AG10803 (cell line): ENCODE results near the gene PCDH9.

Experiments
- DNase-seq: peaks from one replicate; pipeline ENCODE4 v3.0.0; 2010; ENCODE audit warnings: low read depth
- H3K4me3 ChIP-seq: 2 replicates; pipeline ENCODE4 v1.5.1; 2011; ENCODE audit warnings: mild to moderate bottlenecking, low read length, control low read depth
- CTCF ChIP-seq: conservative IDR thresholded peaks from 2 replicates; pipeline ENCODE4 v1.5.1; 2011; ENCODE audit warnings: mild to moderate bottlenecking, low read length, control low read depth, inconsistent platforms

PCDH9 gene

GRCh38 chr13:67161176-67161575, 69.0 kb downstream of the PCDH9 start:
- DNase-seq, result no peak
- no peak for TF ChIP-seq CTCF
- H3K4me3 ChIP-seq, result no peak overlapping the region

DNA sequence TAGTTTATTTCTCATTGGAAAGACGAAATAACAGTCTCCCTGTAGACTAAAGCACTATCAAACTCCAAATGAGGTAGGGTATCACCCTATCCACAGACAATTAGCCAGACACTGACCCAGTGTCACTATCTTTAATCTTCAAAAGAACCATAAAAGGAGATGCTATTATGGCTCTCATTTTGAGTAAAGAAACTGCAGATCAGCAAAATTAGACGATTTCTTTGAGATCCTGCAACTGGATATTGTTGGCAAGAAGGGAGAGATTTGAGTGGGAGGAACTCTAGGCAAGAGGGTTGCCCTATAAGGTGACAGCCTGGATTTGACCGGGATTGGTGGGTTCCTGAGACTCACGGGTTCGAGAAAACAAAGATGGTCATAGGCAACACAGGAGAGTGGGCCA, 71.2 kb downstream of the PCDH9 start:
- no peak for TF ChIP-seq CTCF
- DNase-seq, result no peak
- H3K4me3 ChIP-seq, result no peak overlapping the region

- no peak overlapping the region for H3K4me3 ChIP-seq
- TF ChIP-seq CTCF, result no peak
- DNase-seq, result no peak
These were observed 73.4 kb downstream of the PCDH9 start for GRCh38 chr13:67156723-67157060.

DNA sequence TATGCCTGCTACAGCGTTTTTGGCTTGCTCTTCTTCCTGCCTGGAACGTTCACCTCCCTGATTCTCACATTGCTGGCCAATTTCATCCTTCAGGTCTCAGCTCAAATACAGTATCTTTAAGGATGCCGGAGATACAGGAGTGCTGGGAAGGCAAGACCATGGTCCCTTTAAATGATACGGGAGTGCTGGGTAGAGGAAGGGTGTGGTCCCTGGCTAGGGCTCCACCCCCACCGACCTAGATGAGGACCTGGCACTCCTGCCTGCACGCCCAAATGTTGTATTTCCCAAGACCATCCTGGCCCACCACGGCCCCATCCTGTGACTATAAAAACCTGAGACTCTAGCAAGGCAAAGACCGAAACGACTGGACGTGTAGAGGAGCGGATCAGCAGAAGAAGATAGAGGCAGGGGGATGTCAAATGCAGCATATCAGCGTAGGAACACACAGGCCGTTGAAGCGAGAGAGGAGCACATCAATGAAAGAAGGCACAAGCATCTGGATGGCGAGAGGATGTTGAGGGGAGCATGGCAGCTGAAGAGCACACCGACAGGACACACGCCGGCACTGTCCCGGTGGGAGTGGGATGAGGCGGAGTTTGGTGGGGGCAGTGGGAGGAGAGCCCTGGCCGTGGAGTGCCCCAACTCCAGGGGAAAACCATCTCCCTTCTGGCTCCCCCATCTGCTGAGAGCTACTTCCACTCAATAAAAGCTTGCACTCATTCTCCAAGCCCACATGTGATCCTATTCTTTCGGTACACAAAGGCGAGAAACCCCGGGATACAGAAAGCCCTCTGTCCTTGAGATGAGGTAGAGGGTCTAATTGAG, 74.0 kb downstream of the PCDH9 start:
- no peak for TF ChIP-seq CTCF
- DNase-seq, result no peak

DNA sequence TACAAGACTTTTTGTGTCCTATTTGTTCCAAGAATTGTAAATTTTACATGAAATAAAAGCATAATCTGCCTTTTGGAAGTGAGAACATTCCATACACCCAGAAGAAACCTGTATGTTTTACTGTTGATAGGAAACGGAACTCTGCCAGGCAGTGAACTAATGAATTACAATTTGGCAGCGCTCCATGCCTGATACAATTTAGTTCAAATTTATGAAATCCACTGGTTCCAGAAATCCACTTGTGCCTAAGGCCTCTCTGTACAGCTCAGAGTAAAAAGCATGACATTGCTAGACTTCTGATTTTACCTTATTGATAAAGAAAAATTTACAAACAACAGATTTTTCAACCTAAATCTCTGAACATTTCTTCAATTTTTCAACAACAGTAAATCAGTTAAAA, 78.1 kb downstream of the PCDH9 start:
- no peak overlapping the region for H3K4me3 ChIP-seq
- no peak for TF ChIP-seq CTCF
- no peak for DNase-seq

More for the DNA sequence above, 74.0 kb downstream of the PCDH9 start:
- H3K4me3 ChIP-seq, result no peak overlapping the region

DNA sequence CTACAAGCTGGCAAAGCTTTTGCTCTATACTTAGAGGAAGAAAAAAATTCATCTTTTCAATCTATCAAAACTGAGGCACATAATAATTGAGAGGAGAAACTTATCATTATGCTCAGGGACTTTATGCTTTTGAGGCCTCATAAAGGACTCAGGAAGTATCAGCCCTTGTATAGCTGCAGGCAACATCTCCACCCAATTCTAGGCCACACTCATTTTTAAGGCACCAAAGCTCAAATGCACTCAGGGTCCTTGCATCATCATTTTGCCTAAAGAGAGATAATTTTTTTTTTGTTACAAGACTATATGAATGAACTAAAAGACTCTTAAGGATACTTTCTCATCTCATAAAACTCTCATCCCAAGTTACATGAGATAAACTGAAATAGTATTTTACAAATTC, 78.5 kb downstream of the PCDH9 start:
- DNase-seq, result no peak
- TF ChIP-seq CTCF, result no peak
- no peak overlapping the region for H3K4me3 ChIP-seq

- TF ChIP-seq CTCF, result no peak
- no peak for DNase-seq
- H3K4me3 ChIP-seq, result no peak overlapping the region
These were observed 79.5 kb downstream of the PCDH9 start for GRCh38 chr13:67150608-67151007.
